ENCODE measurements around the gene TCEANC2.

TCEANC2 gene

GRCh38 chr1:54051933-54052430 lies 1.4 kb upstream of the TCEANC2 start:
- no peak for TF ChIP-seq CTCF (IDR thresholded peaks at IDR 0.05; ENCODE audit: borderline replicate concordance, insufficient read depth, low read depth, low read length)
- peak overlapping the region; percentile 87 for H3K4me3 ChIP-seq (ENCODE audit: low read depth, low read length)

- TF ChIP-seq CTCF (IDR thresholded peaks at IDR 0.05; ENCODE audit: borderline replicate concordance, insufficient read depth, low read depth, low read length) = no peak
- H3K4me3 ChIP-seq (ENCODE audit: low read depth, low read length) = peak overlapping the region; percentile 87
Measured at GRCh38 chr1:54052431-54052933, 926 bp upstream of the TCEANC2 start.

GRCh38 chr1:54053745-54054437 lies 483 bp downstream of the TCEANC2 start:
- TF ChIP-seq CTCF (IDR thresholded peaks at IDR 0.05; ENCODE audit: borderline replicate concordance, insufficient read depth, low read depth, low read length) = no peak
- H3K4me3 ChIP-seq (ENCODE audit: low read depth, low read length) = peak overlapping the region; percentile 62

- no peak for TF ChIP-seq CTCF (IDR thresholded peaks at IDR 0.05; ENCODE audit: borderline replicate concordance, insufficient read depth, low read depth, low read length)
- H3K4me3 ChIP-seq (ENCODE audit: low read depth, low read length) = peak overlapping the region; percentile 62
Measured at GRCh38 chr1:54054438-54054749, 986 bp downstream of the TCEANC2 start.

- TF ChIP-seq CTCF (IDR thresholded peaks at IDR 0.05; ENCODE audit: borderline replicate concordance, insufficient read depth, low read depth, low read length) = no peak
- no peak overlapping the region for H3K4me3 ChIP-seq (ENCODE audit: low read depth, low read length)
Measured at GRCh38 chr1:54064299-54064698, 10.9 kb downstream of the TCEANC2 start.

GRCh38 chr1:54069791-54070170 lies 16.4 kb downstream of the TCEANC2 start:
- TF ChIP-seq CTCF (IDR thresholded peaks at IDR 0.05; ENCODE audit: borderline replicate concordance, insufficient read depth, low read depth, low read length) = no peak

GRCh38 chr1:54070171-54070837 lies 16.9 kb downstream of the TCEANC2 start:
- H3K4me3 ChIP-seq (ENCODE audit: low read depth, low read length) = no peak overlapping the region
- TF ChIP-seq CTCF (IDR thresholded peaks at IDR 0.05; ENCODE audit: borderline replicate concordance, insufficient read depth, low read depth, low read length) = peak; percentile 52; the same call in 1 of the 2 replicates

More at GRCh38 chr1:54069791-54070170, 16.4 kb downstream of the TCEANC2 start:
- H3K4me3 ChIP-seq (ENCODE audit: low read depth, low read length) = no peak overlapping the region
